Psoas muscle (tissue), 8 donors: ENCODE results near the gene SYDE2. TPM values are rescaled to one million over a fixed set of nuclear protein-coding genes. Genes with fewer than 3 reads are reported as not detected.

ENCODE experiments used
- ATAC-seq, 4 donors: fragments of 200-7000 bp; cut with Tn5 transposase; one replicate each; pipeline ENCODE4 v1.9.1; 2020; ENCODE audit warnings: moderate library complexity in 3 of 4, mild to moderate bottlenecking in 2 of 4
- DNase-seq, 2 donors: peaks; one replicate each; pipeline ENCODE4 v3.0.0-alpha.2; 2020
- H3K27ac ChIP-seq: fragments of 200-600 bp; one replicate; pipeline ENCODE4 v1.8.0; 2022
- H3K27me3 ChIP-seq, 3 donors: fragments of 200-600 bp in 1 of 3; one replicate each; pipeline versions ENCODE4 v1.6.1 to v1.8.0; 2013 to 2022; ENCODE audit warnings: low read length in 2 of 3, mild to moderate bottlenecking in 2 of 3, moderate library complexity in 1 of 3; ENCODE audit not compliant: insufficient read depth in 3 of 3
- H3K36me3 ChIP-seq, 2 donors: fragments of 200-600 bp in 1 of 2; one replicate each; pipeline versions ENCODE4 v1.6.1 to v1.8.0; 2013 to 2022; ENCODE audit warnings: low read depth in 1 of 2, mild to moderate bottlenecking in 1 of 2, moderate library complexity in 1 of 2; ENCODE audit not compliant: insufficient read depth in 1 of 2
- H3K4me1 ChIP-seq: fragments of 200-600 bp; one replicate; pipeline ENCODE4 v1.8.0; 2022
- H3K4me3 ChIP-seq: fragments of 200-600 bp; one replicate; pipeline ENCODE4 v1.8.0; 2022; ENCODE audit warnings: mild to moderate bottlenecking
- H3K9me3 ChIP-seq: fragments of 200-600 bp; one replicate; pipeline ENCODE4 v1.8.0; 2022
- CTCF ChIP-seq: fragments of 200-600 bp; IDR thresholded peaks from one replicate; pipeline ENCODE4 v1.8.0; 2022; ENCODE audit warnings: antibody characterized with exemption
- WGBS, 3 donors: extraction: QIAGEN DNeasy Blood & Tissue Kit; methylation state at CpG; one replicate each; pipeline versions ENCODE4 v1.1.6 to v1.1.7; 2013; 5-methylcytosine and 5-hydroxymethylcytosine counted together
- intact Hi-C, 2 donors: fragments of 100-400 bp; cut with DNase I; formaldehyde crosslinking; loops; one replicate each; pipeline versions ENCODE4 v1.11.0 to v1.14.2; 2022
- polyA plus RNA-seq, 3 donors: library from polyadenylated mRNA; stranded (reverse); fragments of 200-250 nt; gene quantifications; one replicate each; pipeline ENCODE4 v1.2.3, GENCODE V29; 2013
- total RNA-seq, 4 donors: library from RNA; stranded (reverse); fragmentation: NEBNext Ultra II Directional in 2 of 4; extraction: Animal tissue kit (Norgen Biotek cat#: 25700) in 2 of 4; gene quantifications; one replicate each; pipeline versions ENCODE4 v1.2.1 to v1.2.4, GENCODE V29; 2021 to 2023
- donor health status: healthy with polysubstance abuse.
- donor health status: DM: no; HTN: no; CAD: no; lungs with moderate emphysema.
- donor health status: Bipolar disorder and iron deficiency.
- donor health status: healthy.
- donor health status: DM: yes; HTN: yes; CAD: no.
- donor health status: DM: no; HTN: no; CAD: no.
- donor health status: DM: no; HTN: no; CAD: no.
- donor health status: DM: yes; HTN: yes; CAD: no.

Gene SYDE2
- total and polyA plus RNA-seq, 7 donors, result 0.30 to 5.9 (median 3.9) TPM

DNA sequence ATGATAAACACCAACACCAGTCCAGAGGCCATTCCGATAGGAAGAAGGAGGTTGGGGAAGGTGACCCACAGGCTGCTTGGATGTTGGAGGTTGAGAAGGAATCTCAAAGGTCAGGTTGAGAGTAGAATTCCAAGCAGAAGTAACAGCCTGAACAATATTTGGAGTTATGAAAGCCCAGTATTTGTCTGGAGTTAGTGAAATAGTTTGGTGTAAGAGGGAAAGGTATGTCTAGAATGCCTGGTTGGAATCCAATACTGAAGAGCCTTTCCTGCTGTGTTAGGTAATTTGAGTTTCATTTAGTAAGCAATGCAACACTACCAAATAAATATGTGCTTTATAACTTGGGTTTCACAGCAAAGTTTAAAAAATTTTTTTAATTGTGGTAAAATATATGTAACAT is 82.1 kb downstream of the SYDE2 start:
- ATAC-seq (no peak), DNase-seq (no peak)
- H3K4me3 ChIP-seq, result no peak overlapping the region
- peaks cover 0 to 3% (median 0%) of the 10 kb centered on the region in 3 donors for H3K27me3 ChIP-seq
- no peak for TF ChIP-seq CTCF
- no peaks in the 10 kb centered on the region for H3K9me3 ChIP-seq
- 83 to 97% (median 91%) methylated on average over 1 of the region's 1 CpG for WGBS, 3 donors
- no peaks in the 10 kb centered on the region for H3K4me1 ChIP-seq
- H3K27ac ChIP-seq, result no peak overlapping the region
- no peaks in the 10 kb centered on the region for H3K36me3 ChIP-seq
- intact Hi-C loops, result loop anchor here in 1 of 2 donors (10.0 kb wide), 1 partner anchor 136 kb away; the partner anchor contains the start of gene C1orf52

DNA sequence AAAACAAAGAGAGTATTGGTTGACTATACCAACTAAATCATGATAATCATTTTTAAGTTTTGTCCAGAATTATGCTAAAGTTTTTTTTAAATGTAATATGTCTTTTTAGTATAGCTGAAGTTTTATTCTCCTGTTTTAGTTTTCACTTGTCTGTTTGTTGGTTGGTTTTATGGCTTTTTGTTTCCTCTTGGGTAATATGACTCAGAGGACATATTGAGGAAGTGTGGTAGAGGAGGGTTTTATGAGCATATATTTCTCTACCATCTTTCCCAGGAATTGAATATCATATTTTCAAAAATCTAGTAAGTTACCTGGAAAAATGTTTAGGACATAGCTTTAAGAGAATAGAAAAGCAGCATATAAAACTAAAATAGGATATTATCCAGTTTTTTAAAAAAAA is 84.0 kb downstream of the SYDE2 start:
- Histone ChIP-seq H3K4me3 (no peak overlapping the region), H3K4me1 (no peaks in the 10 kb centered on the region), H3K9me3 (no peaks in the 10 kb centered on the region), H3K27ac (no peak overlapping the region), H3K36me3 (no peaks in the 10 kb centered on the region), H3K27me3 (peaks cover 0 to 3% (median 0%) of the 10 kb centered on the region in 3 donors)
- no peak for DNase-seq
- intact Hi-C loops, result loop anchor here in 1 of 2 donors (10.0 kb wide), 1 partner anchor 138 kb away; the partner anchor contains the start of gene C1orf52
- TF ChIP-seq CTCF, result no peak
- ATAC-seq, result no peak

GRCh38 chr1:85115933-85116332 is 84.9 kb downstream of the SYDE2 start:
- H3K9me3 ChIP-seq, result no peaks in the 10 kb centered on the region
- H3K27ac ChIP-seq, result no peak overlapping the region
- WGBS, 3 donors, result 88 to 97% (median 90%) methylated on average over 2 of the region's 2 CpGs
- H3K36me3 ChIP-seq, result no peaks in the 10 kb centered on the region
- TF ChIP-seq CTCF, result no peak
- no peaks in the 10 kb centered on the region for H3K4me1 ChIP-seq
- no peak for DNase-seq
- ATAC-seq, result no peak
- intact Hi-C loops, result loop anchor here in 1 of 2 donors (10.0 kb wide), 1 partner anchor 139 kb away; the partner anchor contains the start of gene C1orf52
- peaks cover 0 to 3% (median 0%) of the 10 kb centered on the region in 3 donors for H3K27me3 ChIP-seq
- no peak overlapping the region for H3K4me3 ChIP-seq

DNA sequence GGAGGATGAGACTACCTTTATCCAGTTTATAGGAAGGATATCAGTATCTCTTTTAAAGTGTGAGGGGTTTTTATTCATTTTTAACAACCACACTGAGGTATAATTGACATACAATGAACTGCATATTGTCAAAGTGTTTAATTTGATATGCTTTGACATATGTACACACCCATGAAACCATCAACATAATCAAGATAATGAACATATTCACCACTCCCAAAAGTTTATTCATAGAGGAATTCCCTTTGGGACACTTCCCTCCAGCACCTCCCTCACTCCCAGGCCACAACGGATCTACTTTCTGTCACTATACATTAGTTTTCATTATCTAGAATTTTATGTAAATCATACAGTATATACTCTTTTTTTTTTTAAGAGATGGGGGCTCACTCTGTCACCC is 89.1 kb downstream of the SYDE2 start:
- WGBS, 3 donors, result 58 to 62% (median 62%) methylated on average over 1 of the region's 1 CpG
- ATAC-seq (no peak), DNase-seq (no peak)
- TF ChIP-seq CTCF, result no peak
- H3K36me3 ChIP-seq, result no peaks in the 10 kb centered on the region
- peaks cover 0 to 4% (median 0%) of the 10 kb centered on the region in 3 donors for H3K27me3 ChIP-seq
- H3K9me3 ChIP-seq, result no peaks in the 10 kb centered on the region
- no peak overlapping the region for H3K4me3 ChIP-seq
- intact Hi-C loops, result loop anchor here (5.0 to 10.0 kb wide), 2 partner anchors 143 to 146 kb away; partner anchors contain the start of gene C1orf52 (in 2 of the 2)
- no peak overlapping the region for H3K27ac ChIP-seq
- no peaks in the 10 kb centered on the region for H3K4me1 ChIP-seq

- Histone ChIP-seq H3K9me3 (no peaks in the 10 kb centered on the region), H3K27ac (no peak overlapping the region), H3K36me3 (no peaks in the 10 kb centered on the region), H3K27me3 (peaks cover 0 to 4% (median 4%) of the 10 kb centered on the region in 3 donors), H3K4me3 (no peak overlapping the region), H3K4me1 (no peaks in the 10 kb centered on the region)
- intact Hi-C loops, result no loop called here
- peak; percentile 61 to 92 (median 86) for ATAC-seq
- DNase-seq, result peak; percentile 27 to 61
- TF ChIP-seq CTCF, result peak; percentile 73
These were observed 91.3 kb downstream of the SYDE2 start for GRCh38 chr1:85109475-85109874.
